ENCODE results near the gene NARS2. TPM values are rescaled to one million over a fixed set of nuclear protein-coding genes. Genes with fewer than 3 reads are reported as not detected.

The NARS2 gene
- total and polyA plus RNA-seq, 9 of the 15 experiments (the other 6 are each of a cell fraction or from before 2014, with no cell fraction given): 26.8 to 48.0 (median 34.2) TPM

DNA sequence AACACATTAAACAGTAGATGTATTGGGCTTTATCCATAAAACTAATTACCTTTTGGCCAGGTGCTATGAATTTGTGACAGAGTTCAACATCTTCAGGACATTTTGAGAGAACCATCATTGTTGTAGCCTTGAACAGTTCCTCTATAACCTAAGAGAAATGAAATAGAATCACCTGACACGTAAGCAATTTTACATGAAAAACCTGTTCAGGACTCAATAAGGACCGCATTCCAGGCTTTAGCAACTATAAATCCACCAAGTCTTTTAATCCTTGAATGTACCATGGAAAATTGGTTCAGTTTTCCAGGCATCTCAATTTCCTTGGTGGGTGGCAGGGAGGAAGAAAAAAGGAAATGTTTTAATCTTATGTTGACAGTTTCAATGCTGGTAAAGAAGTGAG lies 96.1 kb downstream of the NARS2 start (continued):
- TF ChIP-seq, protein P1, sequence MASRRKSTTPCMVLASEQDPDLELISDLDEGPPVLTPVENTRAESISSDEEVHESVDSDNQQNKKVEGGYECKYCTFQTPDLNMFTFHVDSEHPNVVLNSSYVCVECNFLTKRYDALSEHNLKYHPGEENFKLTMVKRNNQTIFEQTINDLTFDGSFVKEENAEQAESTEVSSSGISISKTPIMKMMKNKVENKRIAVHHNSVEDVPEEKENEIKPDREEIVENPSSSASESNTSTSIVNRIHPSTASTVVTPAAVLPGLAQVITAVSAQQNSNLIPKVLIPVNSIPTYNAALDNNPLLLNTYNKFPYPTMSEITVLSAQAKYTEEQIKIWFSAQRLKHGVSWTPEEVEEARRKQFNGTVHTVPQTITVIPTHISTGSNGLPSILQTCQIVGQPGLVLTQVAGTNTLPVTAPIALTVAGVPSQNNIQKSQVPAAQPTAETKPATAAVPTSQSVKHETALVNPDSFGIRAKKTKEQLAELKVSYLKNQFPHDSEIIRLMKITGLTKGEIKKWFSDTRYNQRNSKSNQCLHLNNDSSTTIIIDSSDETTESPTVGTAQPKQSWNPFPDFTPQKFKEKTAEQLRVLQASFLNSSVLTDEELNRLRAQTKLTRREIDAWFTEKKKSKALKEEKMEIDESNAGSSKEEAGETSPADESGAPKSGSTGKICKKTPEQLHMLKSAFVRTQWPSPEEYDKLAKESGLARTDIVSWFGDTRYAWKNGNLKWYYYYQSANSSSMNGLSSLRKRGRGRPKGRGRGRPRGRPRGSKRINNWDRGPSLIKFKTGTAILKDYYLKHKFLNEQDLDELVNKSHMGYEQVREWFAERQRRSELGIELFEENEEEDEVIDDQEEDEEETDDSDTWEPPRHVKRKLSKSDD (conservative IDR thresholded peaks at IDR 0.05; ENCODE audit: low read length): no peak
- TF ChIP-seq CBX1 (IDR thresholded peaks at IDR 0.05; ENCODE audit: low read depth): no peak

- no TSS peak for BruUV-seq (replicated peaks)
- no peak for TF ChIP-seq SMAD4 (CRISPR knock-in tag; conservative IDR thresholded peaks at IDR 0.05)
- Histone ChIP-seq H3K9me1 (ENCODE audit: control insufficient read depth, insufficient read depth, low read length) (no peaks in the 10 kb centered on the region), H4K20me1 (replicated peaks; ENCODE audit: control insufficient read depth, insufficient read depth, low read length) (no peaks in the 10 kb centered on the region), H3K4me1 (replicated peaks in 1 of 2; ENCODE audit: control insufficient read depth in 2 of 2, insufficient read depth in 2 of 2, low read length in 2 of 2) (no peaks in the 10 kb centered on the region), H2AFZ (ENCODE audit: low read depth, low read length) (no peak overlapping the region), H3K4me2 (ENCODE audit: insufficient read depth, low read length) (no peak overlapping the region), H3K4me3 (no peak overlapping the region), H3K27ac (ENCODE audit: extremely low read depth, low read depth, low read length) (no peak overlapping the region), H3K79me2 (ENCODE audit: control insufficient read depth, insufficient read depth, low read length) (no peaks in the 10 kb centered on the region), H3K36me3 (ENCODE audit: control insufficient read depth, insufficient read depth, low read length) (peaks cover 23% of the 10 kb centered on the region), H3K27me3 (ENCODE audit: control insufficient read depth in 2 of 2, insufficient read depth in 2 of 2, low read length in 2 of 2) (no peaks in the 10 kb centered on the region), H3K9ac (ENCODE audit: insufficient read depth in 1 of 2, low read depth in 2 of 2, low read length in 2 of 2) (no peak overlapping the region), H3K9me3 (replicated peaks; ENCODE audit: control insufficient read depth, insufficient read depth, low read depth, low read length) (no peaks in the 10 kb centered on the region)
- CTCF ChIA-PET (ENCODE audit: low intra/inter-chr PET ratio): no interaction called here
- FAIRE-seq: no peak
- DNase-seq (ENCODE audit: extremely low read depth in 1 of 4, low spot score in 3 of 4): no peak
- intact Hi-C loops (cut with micrococcal nuclease) (no loop called here), in situ Hi-C loops (cut with MboI) (no loop called here)
- POLR2A ChIA-PET: interaction anchor here (1.7 kb wide), 1 partner anchor 18 kb away, joined by 3 read pairs; no protein-coding TSS in a partner anchor
- WGBS (ENCODE audit: insufficient coverage, low coverage, missing lambda C conversion rate): 71% methylated on average over 1 of the region's 1 CpG
- ATAC-seq: no peak
Measured at GRCh38 chr11:78476066-78476465, 98.6 kb downstream of the NARS2 start.

All from K562 (cell line).